ENCODE data around the gene ELP2.

Gene ELP2

GRCh38 chr18:36124841-36125240 is 4.9 kb upstream of the ELP2 start:
- no peak for DNase-seq

- no peak for DNase-seq
These were observed 3.0 kb upstream of the ELP2 start for GRCh38 chr18:36126668-36127067.

- no peak for DNase-seq
These were observed 1.7 kb upstream of the ELP2 start for GRCh38 chr18:36127836-36128529.

GRCh38 chr18:36128530-36128870 is 1.2 kb upstream of the ELP2 start:
- DNase-seq: no peak

GRCh38 chr18:36128907-36129299 is 796 bp upstream of the ELP2 start:
- no peak for DNase-seq

GRCh38 chr18:36130039-36130831 is 536 bp downstream of the ELP2 start:
- no peak for DNase-seq

- DNase-seq: no peak
These were observed 1.4 kb downstream of the ELP2 start for GRCh38 chr18:36130883-36131653.

- no peak for DNase-seq
These were observed 2.2 kb downstream of the ELP2 start for GRCh38 chr18:36131692-36132483.

GRCh38 chr18:36132756-36133155 is 3.1 kb downstream of the ELP2 start:
- DNase-seq: no peak

GRCh38 chr18:36135264-36135663 is 5.6 kb downstream of the ELP2 start:
- DNase-seq: no peak

- no peak for DNase-seq
These were observed 9.5 kb downstream of the ELP2 start for GRCh38 chr18:36139245-36139644.

GRCh38 chr18:36141576-36141975 is 11.9 kb downstream of the ELP2 start:
- DNase-seq: no peak

GRCh38 chr18:36142751-36143150 is 13.1 kb downstream of the ELP2 start:
- DNase-seq: no peak

GRCh38 chr18:36143391-36143790 is 13.7 kb downstream of the ELP2 start:
- no peak for DNase-seq

GRCh38 chr18:36149514-36150289 is 20.0 kb downstream of the ELP2 start:
- no peak for DNase-seq

- no peak for DNase-seq
These were observed 23.1 kb downstream of the ELP2 start for GRCh38 chr18:36152781-36153180.

GRCh38 chr18:36153203-36153602 is 23.5 kb downstream of the ELP2 start:
- DNase-seq: no peak

- DNase-seq: no peak
These were observed 24.1 kb downstream of the ELP2 start for GRCh38 chr18:36153771-36154170.

GRCh38 chr18:36155851-36156757 is 26.4 kb downstream of the ELP2 start:
- DNase-seq: no peak

- no peak for DNase-seq
These were observed 27.7 kb downstream of the ELP2 start for GRCh38 chr18:36157441-36157840.

- DNase-seq: no peak
These were observed 28.7 kb downstream of the ELP2 start for GRCh38 chr18:36158266-36158867.
